Endodermal cell (in vitro differentiated cells): Measurements from ENCODE around the gene MAPK8IP3. TPM values are rescaled to one million over a fixed set of nuclear protein-coding genes. Genes with fewer than 3 reads are reported as not detected.

Experiments
- DNase-seq: peaks from one replicate; pipeline ENCODE4 v3.0.0-alpha.2; 2017
- H3K27ac ChIP-seq: 2 replicates; pipeline ENCODE4 v1.5.1; 2013; ENCODE audit warnings: mild to moderate bottlenecking, low read depth, low read length, moderate library complexity
- H3K27me3 ChIP-seq: 2 replicates; pipeline ENCODE4 v1.6.1; 2013; ENCODE audit warnings: mild to moderate bottlenecking, low read length, moderate library complexity; ENCODE audit not compliant: insufficient read depth, control insufficient read depth, poor library complexity, severe bottlenecking
- H3K36me3 ChIP-seq: 2 replicates; pipeline ENCODE4 v1.7.0; 2013; ENCODE audit warnings: mild to moderate bottlenecking, low read length, moderate library complexity; ENCODE audit not compliant: control insufficient read depth, insufficient read depth
- H3K4me1 ChIP-seq: one replicate; pipeline ENCODE4 v1.7.0; 2013; ENCODE audit warnings: low read length; ENCODE audit not compliant: control insufficient read depth, insufficient read depth
- H3K4me3 ChIP-seq: 2 replicates; pipeline ENCODE4 v1.5.1; 2013; ENCODE audit warnings: mild to moderate bottlenecking, low read length, moderate library complexity
- H3K9ac ChIP-seq: 2 replicates; pipeline ENCODE4 v1.6.1; 2013; ENCODE audit warnings: mild to moderate bottlenecking, low read length, moderate library complexity; ENCODE audit not compliant: poor library complexity, severe bottlenecking; ENCODE audit errors: extremely low read depth
- H3K9me3 ChIP-seq: 2 replicates; pipeline ENCODE4 v1.6.1; 2013; ENCODE audit warnings: mild to moderate bottlenecking, low read length, moderate library complexity; ENCODE audit not compliant: control insufficient read depth
- H3K27ac Mint-ChIP-seq: 2 replicates; pipeline ENCODE4 v1.8.0; 2020; ENCODE audit warnings: mixed read lengths
- H3K27me3 Mint-ChIP-seq: 2 replicates; pipeline ENCODE4 v1.8.0; 2021; ENCODE audit warnings: mild to moderate bottlenecking, mixed read lengths; ENCODE audit not compliant: insufficient read depth
- H3K36me3 Mint-ChIP-seq: 2 replicates; pipeline ENCODE4 v1.8.0; 2020; ENCODE audit warnings: low read depth, mixed read lengths
- H3K4me1 Mint-ChIP-seq: 2 replicates; pipeline ENCODE4 v1.8.0; 2020; ENCODE audit warnings: mixed read lengths
- H3K4me3 Mint-ChIP-seq: 2 replicates; pipeline ENCODE4 v1.8.0; 2020; ENCODE audit warnings: mild to moderate bottlenecking, moderate library complexity, mixed read lengths
- H3K9me3 Mint-ChIP-seq: 2 replicates; pipeline ENCODE4 v1.8.0; 2020; ENCODE audit warnings: mild to moderate bottlenecking, mixed read lengths
- WGBS, 2 experiments: methylation state at CpG; one replicate each; pipeline versions ENCODE4 v1.1.5 to v1.1.7; 2013; ENCODE audit warnings: missing lambda C conversion rate in 2 of 2, mixed read lengths in 1 of 2; ENCODE audit not compliant: insufficient coverage in 1 of 2, insufficient read length in 1 of 2; 5-methylcytosine and 5-hydroxymethylcytosine counted together
- total RNA-seq, 2 donors: library from RNA; stranded (reverse); fragmentation: NEBNext Ultra II Directional in 1 of 2; extraction: Animal tissue kit (Norgen Biotek cat#: 25700) in 1 of 2; gene quantifications; 2 replicates in 1 of 2; 3 replicates in 1 of 2; pipeline ENCODE4 v1.2.1, GENCODE V29; 2021
- TF ChIP-seq, protein P1 (sequence below): fragments of 200-600 bp; sonication (generic); conservative IDR thresholded peaks from 2 replicates; pipeline ENCODE4 v1.5.0; 2021; ENCODE audit warnings: antibody characterized with exemption, mild to moderate bottlenecking

MAPK8IP3 gene
- total RNA-seq, 2 donors from 2014 or later = 76.0 to 84.0 TPM

DNA sequence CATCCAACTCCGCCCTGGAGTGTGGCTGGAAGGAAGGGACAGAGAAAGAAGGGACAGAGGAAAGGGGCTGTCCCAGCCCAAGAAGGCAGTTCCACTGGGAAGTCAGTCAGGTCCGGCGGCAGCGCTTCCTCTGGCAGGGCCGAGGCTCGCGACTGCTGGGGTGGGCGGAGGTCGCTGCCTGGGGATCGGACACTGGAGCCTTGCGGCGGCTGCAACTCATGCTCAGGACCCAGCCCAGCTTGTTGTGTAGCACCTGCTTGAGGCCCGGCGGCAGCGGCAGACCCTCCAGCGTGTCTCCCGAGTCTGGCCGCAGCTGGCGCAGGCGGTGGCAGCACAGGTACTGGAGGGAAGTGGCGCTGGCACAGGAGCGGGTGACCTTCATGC, 71.0 kb downstream of the MAPK8IP3 start:
- no peak overlapping the region for H3K27ac Mint-ChIP-seq
- H3K27me3 ChIP-seq = no peaks in the 10 kb centered on the region
- H3K4me1 Mint-ChIP-seq = peaks cover 10% of the 10 kb centered on the region
- no peak overlapping the region for H3K4me3 ChIP-seq
- peaks cover 19% of the 10 kb centered on the region for H3K36me3 ChIP-seq
- TF ChIP-seq, protein P1, sequence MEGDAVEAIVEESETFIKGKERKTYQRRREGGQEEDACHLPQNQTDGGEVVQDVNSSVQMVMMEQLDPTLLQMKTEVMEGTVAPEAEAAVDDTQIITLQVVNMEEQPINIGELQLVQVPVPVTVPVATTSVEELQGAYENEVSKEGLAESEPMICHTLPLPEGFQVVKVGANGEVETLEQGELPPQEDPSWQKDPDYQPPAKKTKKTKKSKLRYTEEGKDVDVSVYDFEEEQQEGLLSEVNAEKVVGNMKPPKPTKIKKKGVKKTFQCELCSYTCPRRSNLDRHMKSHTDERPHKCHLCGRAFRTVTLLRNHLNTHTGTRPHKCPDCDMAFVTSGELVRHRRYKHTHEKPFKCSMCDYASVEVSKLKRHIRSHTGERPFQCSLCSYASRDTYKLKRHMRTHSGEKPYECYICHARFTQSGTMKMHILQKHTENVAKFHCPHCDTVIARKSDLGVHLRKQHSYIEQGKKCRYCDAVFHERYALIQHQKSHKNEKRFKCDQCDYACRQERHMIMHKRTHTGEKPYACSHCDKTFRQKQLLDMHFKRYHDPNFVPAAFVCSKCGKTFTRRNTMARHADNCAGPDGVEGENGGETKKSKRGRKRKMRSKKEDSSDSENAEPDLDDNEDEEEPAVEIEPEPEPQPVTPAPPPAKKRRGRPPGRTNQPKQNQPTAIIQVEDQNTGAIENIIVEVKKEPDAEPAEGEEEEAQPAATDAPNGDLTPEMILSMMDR = no peak
- 97 to 99% methylated on average over 12 to 22 of the region's 22 CpGs for WGBS, 2 experiments
- no peak overlapping the region for H3K27ac ChIP-seq
- no peaks in the 10 kb centered on the region for H3K27me3 Mint-ChIP-seq
- DNase-seq = no peak
- H3K9ac ChIP-seq = no peak overlapping the region
- H3K4me3 Mint-ChIP-seq = no peak overlapping the region
- peaks cover 8% of the 10 kb centered on the region for H3K4me1 ChIP-seq
- H3K9me3 ChIP-seq = no peaks in the 10 kb centered on the region
- peaks cover 12% of the 10 kb centered on the region for H3K36me3 Mint-ChIP-seq
- H3K9me3 Mint-ChIP-seq = no peaks in the 10 kb centered on the region

DNA sequence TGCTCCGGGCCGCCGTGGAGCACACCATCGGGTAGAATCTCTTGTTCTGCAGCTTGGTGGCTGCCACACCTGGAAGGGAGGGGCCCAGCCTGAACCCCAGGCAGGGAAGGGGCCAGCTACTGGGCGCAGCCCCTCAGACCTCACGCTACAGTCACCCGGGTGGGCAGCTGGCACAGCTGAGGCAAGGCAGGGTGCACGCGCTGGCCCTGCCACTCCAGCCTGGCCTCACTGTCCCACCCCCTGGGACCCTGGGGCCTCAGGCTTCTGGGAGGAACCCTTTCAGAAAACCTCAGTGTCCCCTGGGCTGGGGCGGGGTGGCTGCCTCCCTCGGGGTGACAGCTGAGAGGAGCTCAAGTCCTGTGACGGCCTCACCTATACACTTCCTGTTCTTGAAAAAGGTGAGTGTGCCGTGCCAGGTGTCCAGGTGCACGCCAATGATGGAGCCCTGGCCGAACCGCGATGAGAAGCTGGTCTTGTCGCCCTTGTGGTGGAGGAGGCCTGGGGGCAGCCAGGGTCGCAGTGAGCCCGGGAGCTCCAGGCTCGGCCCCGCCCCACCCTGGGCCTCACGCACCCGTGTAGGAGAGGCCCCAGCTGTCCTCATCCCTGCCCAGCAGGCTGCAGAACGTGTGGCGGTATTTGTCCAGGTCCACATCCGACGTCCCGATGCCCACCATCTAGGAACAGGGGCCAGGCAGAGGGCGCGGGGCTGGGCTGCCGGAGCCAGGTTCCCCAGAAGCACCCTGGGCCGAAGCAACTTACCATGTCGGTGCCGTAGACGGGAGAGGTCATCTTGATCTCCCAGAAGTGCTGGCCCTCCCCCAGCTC, 71.6 kb downstream of the MAPK8IP3 start:
- no peaks in the 10 kb centered on the region for H3K9me3 ChIP-seq
- H3K27me3 Mint-ChIP-seq = no peaks in the 10 kb centered on the region
- peaks cover 19% of the 10 kb centered on the region for H3K36me3 ChIP-seq
- no peak overlapping the region for H3K27ac ChIP-seq
- 88 to 94% methylated on average over 31 to 36 of the region's 36 CpGs for WGBS, 2 experiments
- H3K4me3 Mint-ChIP-seq = no peak overlapping the region
- H3K4me3 ChIP-seq = no peak overlapping the region
- peaks cover 11% of the 10 kb centered on the region for H3K36me3 Mint-ChIP-seq
- no peak for DNase-seq
- H3K27ac Mint-ChIP-seq = no peak overlapping the region
- no peak overlapping the region for H3K9ac ChIP-seq
- peaks cover 7% of the 10 kb centered on the region for H3K4me1 Mint-ChIP-seq
- H3K4me1 ChIP-seq = peaks cover 8% of the 10 kb centered on the region
- TF ChIP-seq, protein P1 = no peak
- no peaks in the 10 kb centered on the region for H3K9me3 Mint-ChIP-seq
- H3K27me3 ChIP-seq = no peaks in the 10 kb centered on the region

DNA sequence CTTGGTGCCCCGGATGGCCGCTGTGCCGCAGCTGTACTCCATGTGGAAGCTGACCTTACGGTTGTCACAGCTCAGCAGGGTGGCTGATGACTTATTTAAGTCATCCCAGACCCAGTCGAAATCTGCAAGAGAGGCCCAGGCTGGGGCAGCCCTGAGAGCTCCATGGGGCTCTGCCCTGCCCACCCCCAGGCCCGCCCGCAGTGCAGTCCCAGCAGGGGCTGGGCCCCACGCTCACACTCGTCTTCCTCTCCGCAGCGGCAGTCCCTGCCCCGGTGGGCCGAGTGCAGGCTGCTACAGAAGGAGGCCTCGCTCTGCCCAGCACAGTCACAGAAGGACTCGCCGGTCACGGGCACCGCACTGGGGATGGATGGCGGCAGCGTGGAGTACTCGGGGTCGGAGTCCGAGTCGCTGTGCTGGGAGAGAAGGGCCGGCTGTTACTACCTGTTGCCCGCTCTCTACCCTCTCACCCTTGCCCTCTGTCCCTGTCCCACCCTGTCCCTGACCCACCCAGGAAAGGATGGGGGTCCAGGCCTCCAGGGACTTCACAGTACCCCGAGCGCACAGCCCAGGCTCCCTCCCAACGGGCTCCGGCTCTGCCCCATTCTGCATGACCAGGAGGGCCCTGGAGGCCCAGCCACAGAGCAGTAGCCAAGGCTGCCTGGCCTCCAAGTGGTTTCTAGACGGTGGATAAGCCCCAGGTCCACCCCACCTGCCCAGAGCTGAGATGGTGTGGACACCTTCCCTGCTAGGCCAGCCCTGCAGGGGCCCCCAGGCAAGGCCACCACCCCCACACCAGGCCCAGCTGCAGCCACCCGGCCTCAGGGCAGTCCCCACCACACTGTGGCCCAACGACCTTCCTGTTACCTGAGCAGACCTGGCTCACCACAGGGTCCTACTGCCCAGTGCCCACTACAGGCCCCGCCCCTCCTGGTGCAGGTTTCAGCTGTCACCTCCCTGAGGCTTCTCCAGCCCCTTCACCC, 72.5 kb downstream of the MAPK8IP3 start:
- Histone ChIP-seq H3K27ac (no peak overlapping the region), H3K9ac (no peak overlapping the region), H3K9me3 (no peaks in the 10 kb centered on the region), H3K4me3 (no peak overlapping the region), H3K4me1 (peaks cover 8% of the 10 kb centered on the region), H3K36me3 (peaks cover 19% of the 10 kb centered on the region), H3K27me3 (no peaks in the 10 kb centered on the region)
- DNase-seq = no peak
- TF ChIP-seq, protein P1 = no peak
- H3K4me1 Mint-ChIP-seq = peaks cover 10% of the 10 kb centered on the region
- peaks cover 11% of the 10 kb centered on the region for H3K36me3 Mint-ChIP-seq
- H3K4me3 Mint-ChIP-seq = no peak overlapping the region
- H3K9me3 Mint-ChIP-seq = no peaks in the 10 kb centered on the region
- no peaks in the 10 kb centered on the region for H3K27me3 Mint-ChIP-seq
- 92 to 95% methylated on average over 21 to 33 of the region's 34 CpGs for WGBS, 2 experiments
- peak overlapping the region; percentile 66 for H3K27ac Mint-ChIP-seq
